ENCODE data around the gene ADAM33. TPM values are rescaled to one million over a fixed set of nuclear protein-coding genes. Genes with fewer than 3 reads are reported as not detected.
A peak's percentile ranks its signal among the peaks of the same experiment; 100 is the strongest.

ADAM33 gene
- total RNA-seq, 1 experiment from 2014 or later, result not detected

DNA sequence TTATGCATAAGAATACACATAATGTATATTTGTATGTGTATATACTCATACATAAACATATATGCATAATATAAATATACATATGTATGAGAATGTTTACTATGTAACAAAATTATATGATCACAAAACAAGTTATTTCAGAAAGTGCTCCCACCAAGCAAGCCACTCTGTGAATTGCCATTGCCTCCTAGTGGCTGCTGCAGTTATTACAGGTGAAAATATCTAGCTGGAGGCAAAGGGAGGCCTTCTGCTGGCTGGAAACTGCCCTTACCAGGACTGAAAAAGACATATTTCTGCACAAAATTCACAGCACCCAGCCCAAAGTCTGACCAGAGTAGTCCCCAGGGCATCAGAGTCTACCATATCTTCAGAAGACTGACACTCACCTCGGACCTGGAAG, 14.4 kb upstream of the ADAM33 start:
- CTCF ChIA-PET, result no interaction called here
- H3K4me1 ChIP-seq (replicated peaks; ENCODE audit: insufficient read depth), result no peaks in the 10 kb centered on the region
- no peak overlapping the region for H3K4me3 ChIP-seq
- peaks cover 4% of the 10 kb centered on the region; the same call in 1 of the 2 replicates for H3K9me3 ChIP-seq (ENCODE audit: insufficient read depth, low read depth)
- no peaks in the 10 kb centered on the region for H3K9me2 ChIP-seq (ENCODE audit: insufficient read depth)
- TF ChIP-seq CTCF (conservative IDR thresholded peaks at IDR 0.05) (peak; percentile 62), EZH2 (IDR thresholded peaks at IDR 0.05; ENCODE audit: low read depth) (no peak)
- no peaks in the 10 kb centered on the region for H4K20me1 ChIP-seq (ENCODE audit: insufficient read depth)
- H3K4me2 ChIP-seq, result no peak overlapping the region
- intact Hi-C loops (cut with micrococcal nuclease; ENCODE audit: unreplicated experiment), result no loop called here
- no peaks in the 10 kb centered on the region for H3K36me3 ChIP-seq (ENCODE audit: low read depth)
- POLR2A ChIA-PET (ENCODE audit: unreplicated experiment), result no interaction called here
- H3F3A ChIP-seq (ENCODE audit: insufficient read depth, low read depth), result no peaks in the 10 kb centered on the region
- DNase-seq, result no peak
- H3K27me3 ChIP-seq (ENCODE audit: insufficient read depth, low read depth), result peaks cover 21% of the 10 kb centered on the region; the same call in 1 of the 2 replicates
- H3K79me2 ChIP-seq (ENCODE audit: low read depth), result no peaks in the 10 kb centered on the region
- no peak overlapping the region for H2AFZ ChIP-seq
- no TSS peak for BruUV-seq (replicated peaks)
- no peak overlapping the region for H3K27ac ChIP-seq

DNA sequence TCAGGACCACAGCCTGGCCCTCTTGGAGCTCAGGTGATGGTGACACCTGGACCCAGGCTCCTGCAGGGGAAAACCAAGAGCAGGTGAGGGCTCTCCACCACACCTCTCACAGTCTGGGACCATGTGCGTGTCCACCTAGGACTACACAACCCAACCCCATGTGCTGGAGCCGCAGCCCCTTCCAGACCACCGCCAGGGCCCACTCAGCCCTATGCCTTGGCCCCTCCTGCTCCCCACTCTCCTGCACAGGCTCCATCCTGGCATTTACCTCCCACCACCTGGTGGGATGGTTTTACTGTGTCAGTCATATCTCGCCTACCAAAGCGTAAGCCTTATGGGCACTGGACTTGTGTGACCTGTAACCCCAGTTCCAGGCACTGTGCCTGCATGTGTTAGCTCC, 13.1 kb upstream of the ADAM33 start:
- POLR2A ChIA-PET (ENCODE audit: unreplicated experiment), result no interaction called here

GRCh38 chr20:3693376-3693775, 11.6 kb upstream of the ADAM33 start:
- H3F3A ChIP-seq (ENCODE audit: insufficient read depth, low read depth), result no peaks in the 10 kb centered on the region

More for the DNA sequence above, 13.1 kb upstream of the ADAM33 start:
- Histone ChIP-seq H3K4me2 (no peak overlapping the region), H4K20me1 (ENCODE audit: insufficient read depth) (no peaks in the 10 kb centered on the region), H3K27ac (no peak overlapping the region), H3F3A (ENCODE audit: insufficient read depth, low read depth) (no peaks in the 10 kb centered on the region), H3K79me2 (ENCODE audit: low read depth) (no peaks in the 10 kb centered on the region), H3K9me3 (ENCODE audit: insufficient read depth, low read depth) (peaks cover 4% of the 10 kb centered on the region; the same call in 1 of the 2 replicates), H3K9me2 (ENCODE audit: insufficient read depth) (no peaks in the 10 kb centered on the region), H3K4me1 (replicated peaks; ENCODE audit: insufficient read depth) (no peaks in the 10 kb centered on the region), H3K4me3 (no peak overlapping the region), H3K36me3 (ENCODE audit: low read depth) (no peaks in the 10 kb centered on the region), H2AFZ (no peak overlapping the region), H3K27me3 (ENCODE audit: insufficient read depth, low read depth) (peaks cover 20% of the 10 kb centered on the region; the same call in 1 of the 2 replicates)
- no peak for DNase-seq
- CTCF ChIA-PET, result no interaction called here
- BruUV-seq (replicated peaks), result no TSS peak
- intact Hi-C loops (cut with micrococcal nuclease; ENCODE audit: unreplicated experiment), result no loop called here
- no peak for TF ChIP-seq EZH2 (IDR thresholded peaks at IDR 0.05; ENCODE audit: low read depth)
- no peak for TF ChIP-seq CTCF (conservative IDR thresholded peaks at IDR 0.05)

More at GRCh38 chr20:3693376-3693775, 11.6 kb upstream of the ADAM33 start:
- ChIA-PET POLR2A (ENCODE audit: unreplicated experiment) (no interaction called here), CTCF (no interaction called here)
- no TSS peak for BruUV-seq (replicated peaks)
- intact Hi-C loops (cut with micrococcal nuclease; ENCODE audit: unreplicated experiment), result no loop called here
- DNase-seq, result no peak
- Histone ChIP-seq H3K9me2 (ENCODE audit: insufficient read depth) (no peaks in the 10 kb centered on the region), H3K27me3 (ENCODE audit: insufficient read depth, low read depth) (peaks cover 8% of the 10 kb centered on the region; the same call in 1 of the 2 replicates), H4K20me1 (ENCODE audit: insufficient read depth) (no peaks in the 10 kb centered on the region), H3K9me3 (ENCODE audit: insufficient read depth, low read depth) (peaks cover 4% of the 10 kb centered on the region; the same call in 1 of the 2 replicates), H3K4me1 (replicated peaks; ENCODE audit: insufficient read depth) (no peaks in the 10 kb centered on the region), H3K4me3 (no peak overlapping the region), H3K79me2 (ENCODE audit: low read depth) (no peaks in the 10 kb centered on the region), H3K27ac (no peak overlapping the region), H2AFZ (no peak overlapping the region), H3K36me3 (ENCODE audit: low read depth) (no peaks in the 10 kb centered on the region), H3K4me2 (no peak overlapping the region)
- TF ChIP-seq CTCF (conservative IDR thresholded peaks at IDR 0.05) (no peak), EZH2 (IDR thresholded peaks at IDR 0.05; ENCODE audit: low read depth) (no peak)
